Measurements from ENCODE around the gene KLF13. TPM values are rescaled to one million over a fixed set of nuclear protein-coding genes. Genes with fewer than 3 reads are reported as not detected.
A peak's percentile ranks its signal among the peaks of the same experiment; 100 is the strongest.

KLF13 gene
- total RNA-seq, 1 donor from 2014 or later: 30.8 TPM

- DNase-seq: no peak
Observed at GRCh38 chr15:31364301-31365031, 37.8 kb downstream of the KLF13 start.

GRCh38 chr15:31365032-31365654 is 38.5 kb downstream of the KLF13 start:
- no peak for DNase-seq

GRCh38 chr15:31365655-31366127 is 39.1 kb downstream of the KLF13 start:
- peak; percentile 64 for DNase-seq

- DNase-seq: no peak
Observed at GRCh38 chr15:31366169-31366734, 39.6 kb downstream of the KLF13 start.

GRCh38 chr15:31367021-31367729 is 40.5 kb downstream of the KLF13 start:
- no peak for DNase-seq

GRCh38 chr15:31367730-31368344 is 41.2 kb downstream of the KLF13 start:
- no peak for DNase-seq

- DNase-seq: no peak
Observed at GRCh38 chr15:31369727-31370126, 43.1 kb downstream of the KLF13 start.

- no peak for DNase-seq
Observed at GRCh38 chr15:31371520-31372240, 45.0 kb downstream of the KLF13 start.

GRCh38 chr15:31372635-31373091 is 46.0 kb downstream of the KLF13 start:
- DNase-seq: no peak

- DNase-seq: no peak
Observed at GRCh38 chr15:31373096-31373865, 46.6 kb downstream of the KLF13 start.

GRCh38 chr15:31373970-31374369 is 47.3 kb downstream of the KLF13 start:
- no peak for DNase-seq

GRCh38 chr15:31374489-31374888 is 47.9 kb downstream of the KLF13 start:
- DNase-seq: no peak

GRCh38 chr15:31374986-31375385 is 48.4 kb downstream of the KLF13 start:
- DNase-seq: no peak

- DNase-seq: no peak
Observed at GRCh38 chr15:31375772-31376171, 49.1 kb downstream of the KLF13 start.

GRCh38 chr15:31376511-31376910 is 49.9 kb downstream of the KLF13 start:
- DNase-seq: no peak

GRCh38 chr15:31377030-31377429 is 50.4 kb downstream of the KLF13 start:
- DNase-seq: no peak

- DNase-seq: no peak
Observed at GRCh38 chr15:31378363-31378903, 51.8 kb downstream of the KLF13 start.

GRCh38 chr15:31379042-31379441 is 52.4 kb downstream of the KLF13 start:
- DNase-seq: peak; percentile 13

GRCh38 chr15:31379577-31379976 is 52.9 kb downstream of the KLF13 start:
- no peak for DNase-seq

Data from skin of body (tissue), 2 donors.